Measurements from ENCODE around the gene KAZN. TPM values are rescaled to one million over a fixed set of nuclear protein-coding genes. Genes with fewer than 3 reads are reported as not detected.

The KAZN gene
- total and polyA plus RNA-seq, 12 donors: 1.1 to 6.5 (median 1.9) TPM

- no peak overlapping the region for H3K27ac ChIP-seq
- DNase-seq (no peak), ATAC-seq (no peak)
- 66 to 73% methylated on average over 11 of the region's 11 CpGs for WGBS, 2 donors
- no peaks in the 10 kb centered on the region for H3K36me3 ChIP-seq
- no peak for TF ChIP-seq CTCF (IDR thresholded peaks at IDR 0.05)
- peaks cover 0 to 12% (median 0%) of the 10 kb centered on the region in 11 donors for H3K9me3 ChIP-seq
- no peak overlapping the region for H3K4me3 ChIP-seq
- intact Hi-C loops (cut with DNase I): no loop called here
- H3K4me1 ChIP-seq: no peaks in the 10 kb centered on the region
- H3K27me3 ChIP-seq: peaks cover 0 to 17% (median 0%) of the 10 kb centered on the region in 7 donors
These were observed 18.3 kb downstream of the KAZN start for GRCh38 chr1:14616632-14617396.

- no peak for ATAC-seq
- 40 to 49% methylated on average over 7 of the region's 7 CpGs for WGBS, 2 donors
These were observed 19.3 kb downstream of the KAZN start for GRCh38 chr1:14617791-14618190.

GRCh38 chr1:14620941-14621340 lies 22.5 kb downstream of the KAZN start:
- no peak for TF ChIP-seq CTCF (IDR thresholded peaks at IDR 0.05)
- H3K4me3 ChIP-seq: no peak overlapping the region
- H3K27ac ChIP-seq: no peak overlapping the region
- DNase-seq: no peak
- H3K27me3 ChIP-seq: peaks cover 0 to 17% (median 0%) of the 10 kb centered on the region in 7 donors
- H3K4me1 ChIP-seq: no peaks in the 10 kb centered on the region
- intact Hi-C loops (cut with DNase I): no loop called here
- ATAC-seq: no peak
- no peaks in the 10 kb centered on the region for H3K36me3 ChIP-seq
- peaks cover 0 to 15% (median 0%) of the 10 kb centered on the region in 11 donors for H3K9me3 ChIP-seq

More at GRCh38 chr1:14617791-14618190, 19.3 kb downstream of the KAZN start:
- Histone ChIP-seq H3K4me3 (no peak overlapping the region), H3K9me3 (peaks cover 0 to 12% (median 0%) of the 10 kb centered on the region in 11 donors), H3K27ac (no peak overlapping the region), H3K4me1 (no peaks in the 10 kb centered on the region), H3K27me3 (peaks cover 0 to 17% (median 0%) of the 10 kb centered on the region in 7 donors), H3K36me3 (no peaks in the 10 kb centered on the region)
- intact Hi-C loops (cut with DNase I): no loop called here
- no peak for TF ChIP-seq CTCF (IDR thresholded peaks at IDR 0.05)
- no peak for DNase-seq

GRCh38 chr1:14623090-14623489 lies 24.6 kb downstream of the KAZN start:
- intact Hi-C loops (cut with DNase I): no loop called here
- Histone ChIP-seq H3K9me3 (peaks cover 0 to 13% (median 0%) of the 10 kb centered on the region in 11 donors), H3K4me1 (peaks cover 0 to 10% (median 0%) of the 10 kb centered on the region in 9 donors), H3K27me3 (peaks cover 0 to 13% (median 10%) of the 10 kb centered on the region in 7 donors), H3K4me3 (no peak overlapping the region), H3K36me3 (no peaks in the 10 kb centered on the region), H3K27ac (no peak overlapping the region)
- DNase-seq (no peak), ATAC-seq (no peak)
- no peak for TF ChIP-seq CTCF (IDR thresholded peaks at IDR 0.05)
- whole genome bisulfite sequencing, 2 donors: 95 to 98% methylated on average over 2 of the region's 2 CpGs
